ENCODE results near the gene PLEKHA7.

DNA sequence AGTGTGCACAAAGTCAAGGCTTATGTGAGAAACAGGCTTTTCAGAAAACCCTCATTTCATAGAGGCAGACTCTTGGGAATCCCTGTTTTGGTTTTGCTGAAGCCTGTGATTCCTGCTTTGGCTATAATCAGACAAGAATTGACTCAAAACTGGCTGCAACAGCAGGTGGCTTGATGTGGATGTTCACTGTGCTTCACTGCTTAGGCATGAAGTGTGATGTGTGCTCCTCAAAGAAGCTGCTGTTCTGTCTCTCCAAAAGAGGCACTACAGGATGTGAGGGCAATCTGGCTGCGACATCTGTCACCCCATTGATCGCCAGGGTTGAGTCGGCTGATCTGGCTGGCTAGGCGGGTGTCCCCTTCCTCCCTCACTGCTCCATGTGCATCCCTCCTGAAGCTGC lies 172.2 kb downstream of the PLEKHA7 start:
- TF ChIP-seq ZFP3 (CRISPR knock-in tag; IDR thresholded peaks at IDR 0.05) = no peak
- TF ChIP-seq, protein P1, sequence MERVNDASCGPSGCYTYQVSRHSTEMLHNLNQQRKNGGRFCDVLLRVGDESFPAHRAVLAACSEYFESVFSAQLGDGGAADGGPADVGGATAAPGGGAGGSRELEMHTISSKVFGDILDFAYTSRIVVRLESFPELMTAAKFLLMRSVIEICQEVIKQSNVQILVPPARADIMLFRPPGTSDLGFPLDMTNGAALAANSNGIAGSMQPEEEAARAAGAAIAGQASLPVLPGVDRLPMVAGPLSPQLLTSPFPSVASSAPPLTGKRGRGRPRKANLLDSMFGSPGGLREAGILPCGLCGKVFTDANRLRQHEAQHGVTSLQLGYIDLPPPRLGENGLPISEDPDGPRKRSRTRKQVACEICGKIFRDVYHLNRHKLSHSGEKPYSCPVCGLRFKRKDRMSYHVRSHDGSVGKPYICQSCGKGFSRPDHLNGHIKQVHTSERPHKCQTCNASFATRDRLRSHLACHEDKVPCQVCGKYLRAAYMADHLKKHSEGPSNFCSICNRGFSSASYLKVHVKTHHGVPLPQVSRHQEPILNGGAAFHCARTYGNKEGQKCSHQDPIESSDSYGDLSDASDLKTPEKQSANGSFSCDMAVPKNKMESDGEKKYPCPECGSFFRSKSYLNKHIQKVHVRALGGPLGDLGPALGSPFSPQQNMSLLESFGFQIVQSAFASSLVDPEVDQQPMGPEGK (CRISPR knock-in tag; IDR thresholded peaks at IDR 0.05; ENCODE audit: borderline replicate concordance) = no peak
- no peak for TF ChIP-seq OSR1 (CRISPR knock-in tag; IDR thresholded peaks at IDR 0.05)
- no peak for TF ChIP-seq ARNTL (CRISPR knock-in tag; IDR thresholded peaks at IDR 0.05; ENCODE audit: borderline replicate concordance, low read depth)
- TF ChIP-seq, protein P2, sequence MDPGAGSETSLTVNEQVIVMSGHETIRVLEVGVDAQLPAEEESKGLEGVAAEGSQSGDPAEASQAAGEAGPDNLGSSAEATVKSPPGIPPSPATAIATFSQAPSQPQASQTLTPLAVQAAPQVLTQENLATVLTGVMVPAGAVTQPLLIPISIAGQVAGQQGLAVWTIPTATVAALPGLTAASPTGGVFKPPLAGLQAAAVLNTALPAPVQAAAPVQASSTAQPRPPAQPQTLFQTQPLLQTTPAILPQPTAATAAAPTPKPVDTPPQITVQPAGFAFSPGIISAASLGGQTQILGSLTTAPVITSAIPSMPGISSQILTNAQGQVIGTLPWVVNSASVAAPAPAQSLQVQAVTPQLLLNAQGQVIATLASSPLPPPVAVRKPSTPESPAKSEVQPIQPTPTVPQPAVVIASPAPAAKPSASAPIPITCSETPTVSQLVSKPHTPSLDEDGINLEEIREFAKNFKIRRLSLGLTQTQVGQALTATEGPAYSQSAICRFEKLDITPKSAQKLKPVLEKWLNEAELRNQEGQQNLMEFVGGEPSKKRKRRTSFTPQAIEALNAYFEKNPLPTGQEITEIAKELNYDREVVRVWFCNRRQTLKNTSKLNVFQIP (CRISPR knock-in tag; IDR thresholded peaks at IDR 0.05; ENCODE audit: borderline replicate concordance, low read depth) = no peak

All from SK-N-SH treated with all-trans-retinoic acid at 6 μM for 48 hours (cell line).